VCaP (cell line): ENCODE measurements around the gene CAMTA1.
"Not testable (repeated sequence)": the region's sequence is repeated elsewhere in the genome, so short reads cannot be mapped to it uniquely, and the experiment has no call there.

Source experiments
- H3K27ac ChIP-seq: fragments of 450-650 bp; 2 replicates; pipeline ENCODE4 v1.5.1; 2017
- CTCF ChIP-seq: fragments of 450-650 bp; conservative IDR thresholded peaks from 2 replicates; pipeline ENCODE4 v1.5.1; 2017; ENCODE audit warnings: mild to moderate bottlenecking, moderate library complexity

CAMTA1 gene

DNA sequence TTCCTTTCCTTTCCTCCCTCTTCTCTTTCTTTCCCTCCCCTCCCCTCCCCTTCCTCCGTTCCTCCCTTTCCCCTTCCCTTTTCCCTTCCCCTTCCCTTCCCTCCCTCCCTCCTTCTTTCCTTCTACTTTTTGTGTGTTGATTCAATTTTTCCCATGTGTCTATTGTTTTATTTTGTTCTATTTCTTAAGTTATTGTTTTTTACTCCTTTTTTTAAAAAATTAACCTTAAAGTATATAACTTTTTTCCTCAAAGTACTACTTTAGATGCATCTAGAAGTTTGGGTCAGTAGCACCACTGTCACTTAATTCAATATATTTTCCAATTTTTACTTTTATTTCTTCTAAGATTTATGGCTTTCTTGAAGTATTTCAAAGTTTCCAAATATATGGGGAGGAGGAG is 537.7 kb downstream of the CAMTA1 start:
- no peak overlapping the region for H3K27ac ChIP-seq

DNA sequence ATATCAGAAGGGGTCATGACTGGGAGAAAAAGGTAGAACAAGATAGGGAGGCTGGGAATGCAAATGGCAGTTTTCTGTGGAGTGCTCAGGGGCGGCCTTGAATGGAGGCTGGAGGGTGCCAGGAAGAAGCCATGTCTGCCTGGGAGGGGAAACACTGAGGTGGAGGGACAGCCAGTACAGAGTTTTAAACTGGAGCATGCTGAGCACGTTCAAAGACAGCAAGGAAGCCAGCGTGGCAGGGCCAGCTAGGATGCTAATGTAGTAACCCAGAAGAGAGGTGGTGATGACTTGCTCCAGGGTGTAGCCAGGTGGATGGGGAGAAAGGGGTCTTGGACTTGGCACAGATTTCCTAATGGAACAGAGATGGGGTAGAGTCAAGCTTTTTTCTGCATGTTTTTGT is 540.0 kb downstream of the CAMTA1 start:
- TF ChIP-seq CTCF, result no peak
- H3K27ac ChIP-seq, result no peak overlapping the region

More for the DNA sequence above, 537.7 kb downstream of the CAMTA1 start:
- TF ChIP-seq CTCF, result no peak

GRCh38 chr1:7326366-7326765 is 541.1 kb downstream of the CAMTA1 start:
- TF ChIP-seq CTCF, result no peak
- peak overlapping the region; percentile 28; the same call in 1 of the 2 replicates for H3K27ac ChIP-seq

DNA sequence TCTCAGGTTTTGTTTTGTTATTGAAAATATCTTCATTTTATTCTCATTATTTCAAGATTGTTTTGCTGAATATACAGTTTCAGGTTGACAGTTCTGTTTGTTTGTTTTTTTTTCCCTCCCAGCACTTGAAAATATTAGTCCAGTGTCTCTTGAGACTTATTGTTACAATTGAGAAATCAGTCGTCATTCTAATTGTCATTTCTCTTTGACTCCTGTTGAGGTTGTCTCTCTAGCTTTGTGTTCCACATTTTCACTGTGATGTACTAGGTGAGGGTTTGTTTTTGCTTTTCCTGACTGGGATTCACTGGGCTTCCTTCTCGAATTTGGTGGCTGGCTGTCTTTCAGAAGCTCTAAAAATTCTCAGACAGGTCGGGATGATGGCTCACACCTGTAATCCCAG is 542.6 kb downstream of the CAMTA1 start:
- no peak overlapping the region for H3K27ac ChIP-seq
- TF ChIP-seq CTCF, result no peak

- no peak for TF ChIP-seq CTCF
- H3K27ac ChIP-seq, result no peak overlapping the region
These were observed 544.8 kb downstream of the CAMTA1 start for GRCh38 chr1:7329868-7330615.

DNA sequence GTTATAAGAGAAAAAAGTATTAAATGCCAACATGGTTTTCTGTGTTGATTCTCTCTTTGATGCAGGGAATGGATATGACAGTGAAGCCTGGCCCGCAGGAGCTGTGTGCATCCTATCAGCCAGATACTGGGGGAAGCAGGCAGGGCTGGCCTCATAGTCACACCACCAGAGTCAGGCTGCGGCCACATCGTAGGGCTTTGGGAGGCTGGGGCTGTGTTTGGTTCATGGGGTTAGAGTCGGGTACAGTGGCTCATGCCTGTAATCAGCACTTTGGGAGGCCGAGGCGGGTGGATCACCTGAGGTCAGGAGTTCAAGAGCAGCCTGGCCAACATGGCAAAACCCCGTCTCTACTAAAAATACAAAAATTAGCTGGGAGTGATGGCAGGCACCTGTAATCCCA is 545.5 kb downstream of the CAMTA1 start:
- H3K27ac ChIP-seq, result not testable (repeated sequence)

DNA sequence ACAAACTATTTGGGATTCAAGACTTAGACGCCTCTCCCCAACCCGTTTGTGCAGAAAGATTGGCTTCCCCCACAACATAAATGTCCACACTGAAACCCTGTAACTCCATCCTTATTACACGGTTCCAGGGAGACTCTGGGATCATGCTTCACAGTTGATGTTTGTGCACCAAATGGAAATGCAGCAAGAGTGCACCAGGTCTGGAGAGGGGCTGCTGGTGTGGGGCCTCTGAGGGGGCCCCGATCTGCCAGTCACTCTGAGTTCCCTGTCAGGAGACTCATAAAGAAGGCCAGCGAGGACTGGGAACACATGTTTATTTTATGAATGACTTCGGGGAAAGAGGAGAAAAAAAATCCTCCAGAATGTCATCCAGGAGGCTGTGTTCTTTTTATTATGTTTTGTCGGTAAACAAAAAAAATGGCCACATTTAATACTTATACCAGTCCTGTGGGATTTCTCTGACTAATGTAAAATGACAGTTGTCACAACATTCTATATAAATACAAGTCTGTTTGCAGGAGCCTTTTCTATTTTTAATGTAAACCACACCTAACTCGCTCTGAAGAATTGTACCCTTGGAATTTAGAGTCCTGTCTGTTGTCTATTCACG is 546.8 kb downstream of the CAMTA1 start:
- H3K27ac ChIP-seq, result peak overlapping the region; percentile 40
- no peak for TF ChIP-seq CTCF

DNA sequence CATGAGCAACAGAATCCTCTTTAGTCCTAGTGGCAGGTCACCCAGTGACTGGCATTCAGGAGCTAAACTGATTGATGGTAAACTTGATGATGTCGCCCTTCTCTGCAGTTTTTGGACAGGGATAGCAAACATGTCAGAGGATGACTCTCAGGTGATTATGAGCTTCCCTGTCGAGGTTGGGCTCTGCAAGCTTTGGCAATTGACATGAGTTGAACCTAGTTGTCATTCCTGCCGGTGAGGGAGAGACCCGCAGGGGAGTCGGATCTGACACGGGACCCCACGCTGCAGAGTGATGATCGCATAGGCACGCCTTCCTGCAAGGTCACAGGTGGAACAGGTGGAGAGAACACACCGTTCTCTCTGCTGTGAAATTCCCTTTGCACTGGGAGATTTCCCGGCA is 547.8 kb downstream of the CAMTA1 start:
- TF ChIP-seq CTCF, result no peak
- H3K27ac ChIP-seq, result peak overlapping the region; percentile 75
